IMR-90 (cell line): ENCODE data around the gene GXYLT1. TPM values are rescaled to one million over a fixed set of nuclear protein-coding genes. Genes with fewer than 3 reads are reported as not detected.

Source experiments
- ATAC-seq: fragments of 200-7000 bp; cut with Tn5 transposase; 2 replicates; pipeline ENCODE4 v1.9.1; 2020; ENCODE audit warnings: low read depth, mild to moderate bottlenecking, moderate library complexity
- BruUV-seq: library from RNA; stranded (reverse); fragments of 400-500 nt; replicated peaks from 2 replicates; lab custom pipeline; 2021; lab: Mats Ljungman, UMichigan
- CTCF ChIA-PET: fragments of 300-600 bp; formaldehyde crosslinking; extraction: SDS; loops from one replicate; lab custom pipeline; 2021; ENCODE audit warnings: antibody characterized with exemption; lab: Yijun Ruan, JAX
- POLR2A ChIA-PET: fragments of 300-600 bp; sonication (Branson Sonifier 250); formaldehyde crosslinking; loops from one replicate; lab custom pipeline; 2022; ENCODE audit warnings: antibody characterized with exemption; ENCODE audit not compliant: unreplicated experiment; lab: Charles Lee
- DNase-seq: peaks from one replicate; pipeline ENCODE4 v3.0.0; 2013
- H2AFZ ChIP-seq: replicated peaks from 2 replicates; pipeline ENCODE3; 2013; ENCODE audit warnings: low read length, mild to moderate bottlenecking; ENCODE audit not compliant: poor library complexity
- H2AK5ac ChIP-seq: 2 replicates; pipeline ENCODE4 v1.6.1; 2013; ENCODE audit warnings: low read depth, low read length, inconsistent platforms
- H2AK9ac ChIP-seq: replicated peaks from 2 replicates; pipeline ENCODE3; 2013; ENCODE audit warnings: mild to moderate bottlenecking, low read depth, low read length, moderate library complexity; ENCODE audit not compliant: poor library complexity
- H2BK120ac ChIP-seq: 2 replicates; pipeline ENCODE4 v1.6.1; 2013; ENCODE audit warnings: low read depth, low read length, inconsistent platforms
- H2BK15ac ChIP-seq: 3 replicates; pipeline ENCODE4 v1.6.1; 2013; ENCODE audit warnings: low read depth, low read length, inconsistent platforms
- H2BK20ac ChIP-seq: 2 replicates; pipeline ENCODE4 v1.6.1; 2013; ENCODE audit warnings: low read depth, mild to moderate bottlenecking, inconsistent platforms, low read length, moderate library complexity
- H2BK5ac ChIP-seq: 2 replicates; pipeline ENCODE4 v1.6.1; 2013; ENCODE audit warnings: mild to moderate bottlenecking, low read depth, low read length, inconsistent platforms; ENCODE audit not compliant: poor library complexity, severe bottlenecking
- H3K14ac ChIP-seq: replicated peaks from 2 replicates; pipeline ENCODE4 v1.6.1; 2013; ENCODE audit warnings: low read depth, low read length, inconsistent platforms
- H3K18ac ChIP-seq: 2 replicates; pipeline ENCODE4 v1.6.1; 2013; ENCODE audit warnings: low read depth, low read length, control low read depth
- H3K23ac ChIP-seq: 2 replicates; pipeline ENCODE4 v1.6.1; 2013; ENCODE audit warnings: low read depth, low read length, inconsistent platforms
- H3K27ac ChIP-seq: 2 replicates; pipeline ENCODE4 v1.5.1; 2013; ENCODE audit warnings: mild to moderate bottlenecking, control low read depth, low read length; ENCODE audit not compliant: insufficient read depth
- H3K27me3 ChIP-seq: 2 replicates; pipeline ENCODE4 v1.6.1; 2013; ENCODE audit warnings: low read length; ENCODE audit not compliant: control insufficient read depth, insufficient read depth
- H3K36me3 ChIP-seq: 2 replicates; pipeline ENCODE4 v1.6.1; 2013; ENCODE audit warnings: low read length, mixed read lengths; ENCODE audit not compliant: control insufficient read depth, insufficient read depth
- H3K4ac ChIP-seq: 2 replicates; pipeline ENCODE4 v1.6.1; 2013; ENCODE audit warnings: low read depth, low read length, inconsistent platforms
- H3K4me1 ChIP-seq: 2 replicates; pipeline ENCODE4 v1.6.1; 2013; ENCODE audit warnings: low read length, mixed read lengths; ENCODE audit not compliant: control insufficient read depth, insufficient read depth
- H3K4me2 ChIP-seq: 2 replicates; pipeline ENCODE4 v1.6.1; 2013; ENCODE audit warnings: low read depth, mild to moderate bottlenecking, control low read depth, low read length, moderate library complexity
- H3K4me3 ChIP-seq: 2 replicates; pipeline ENCODE4 v1.5.1; 2013; ENCODE audit warnings: low read depth, mild to moderate bottlenecking, control low read depth, low read length, moderate library complexity; ENCODE audit not compliant: insufficient read depth
- H3K56ac ChIP-seq: 2 replicates; pipeline ENCODE4 v1.6.1; 2013; ENCODE audit warnings: low read length, inconsistent platforms; ENCODE audit not compliant: insufficient read depth; ENCODE audit errors: extremely low read depth
- H3K79me1 ChIP-seq, 2 experiments: 2 replicates each; pipeline ENCODE4 v1.6.1; 2013; ENCODE audit warnings: low read length in 2 of 2, inconsistent platforms in 1 of 2, low read depth in 1 of 2
- H3K9ac ChIP-seq: 2 replicates; pipeline ENCODE4 v1.6.1; 2013; ENCODE audit warnings: low read depth, low read length, control low read depth
- H3K9me1 ChIP-seq: 2 replicates; pipeline ENCODE4 v1.6.1; 2013; ENCODE audit warnings: low read length, inconsistent platforms; ENCODE audit not compliant: insufficient read depth
- H3K9me3 ChIP-seq: 2 replicates; pipeline ENCODE4 v1.6.1; 2013; ENCODE audit warnings: low read length; ENCODE audit not compliant: control insufficient read depth, insufficient read depth
- H4K20me1 ChIP-seq: 2 replicates; pipeline ENCODE4 v1.6.1; 2013; ENCODE audit warnings: low read length, inconsistent platforms; ENCODE audit not compliant: insufficient read depth
- H4K5ac ChIP-seq: 2 replicates; pipeline ENCODE4 v1.6.1; 2013; ENCODE audit warnings: mild to moderate bottlenecking, low read depth, low read length, control low read depth
- H4K8ac ChIP-seq, 2 experiments: 2 replicates each; pipeline ENCODE4 v1.6.1; 2013; ENCODE audit warnings: low read depth in 2 of 2, low read length in 2 of 2, control low read depth in 1 of 2, inconsistent platforms in 1 of 2
- H4K91ac ChIP-seq: 2 replicates; pipeline ENCODE4 v1.6.1; 2013; ENCODE audit warnings: low read depth, low read length, inconsistent platforms; ENCODE audit not compliant: insufficient read depth
- BHLHE40 ChIP-seq: fragments of 150-350 bp; IDR thresholded peaks from 2 replicates; pipeline ENCODE4 v1.6.1; 2016; ENCODE audit warnings: mild to moderate bottlenecking, low read depth, low read length
- CEBPB ChIP-seq: IDR thresholded peaks from 2 replicates; pipeline ENCODE4 v1.6.1; 2012; ENCODE audit warnings: low read depth, low read length, improper control_type of control experiment
- CHD1 ChIP-seq: IDR thresholded peaks from 2 replicates; pipeline ENCODE4 v1.6.1; 2012; ENCODE audit warnings: low read depth, low read length, improper control_type of control experiment
- CTCF ChIP-seq: conservative IDR thresholded peaks from 2 replicates; pipeline ENCODE4 v1.5.1; 2012; ENCODE audit warnings: mild to moderate bottlenecking, low read depth, low read length, improper control_type of control experiment
- ELK1 ChIP-seq: fragments of 150-350 bp; IDR thresholded peaks from 2 replicates; pipeline ENCODE4 v1.6.1; 2016; ENCODE audit warnings: low read depth, mild to moderate bottlenecking, low read length, moderate library complexity, borderline replicate concordance
- FOS ChIP-seq: fragments of 150-350 bp; IDR thresholded peaks from 2 replicates; pipeline ENCODE4 v1.6.1; 2016; ENCODE audit warnings: low read depth, low read length
- MAZ ChIP-seq: IDR thresholded peaks from 2 replicates; pipeline ENCODE4 v1.6.1; 2012; ENCODE audit warnings: low read depth, mild to moderate bottlenecking, low read length, improper control_type of control experiment, moderate library complexity, borderline replicate concordance
- MXI1 ChIP-seq: IDR thresholded peaks from 2 replicates; pipeline ENCODE4 v1.6.1; 2012; ENCODE audit warnings: low read depth, mild to moderate bottlenecking, low read length, moderate library complexity, borderline replicate concordance
- POLR2A ChIP-seq: IDR thresholded peaks from 2 replicates; pipeline ENCODE4 v1.6.1; 2012; ENCODE audit warnings: mild to moderate bottlenecking, low read depth, low read length
- RAD21 ChIP-seq: IDR thresholded peaks from 2 replicates; pipeline ENCODE4 v1.6.1; 2012; ENCODE audit warnings: low read length, improper control_type of control experiment
- RCOR1 ChIP-seq: IDR thresholded peaks from 2 replicates; pipeline ENCODE4 v1.6.1; 2012; ENCODE audit warnings: mild to moderate bottlenecking, low read length, improper control_type of control experiment; ENCODE audit not compliant: insufficient replicate concordance
- RFX5 ChIP-seq: IDR thresholded peaks from 2 replicates; pipeline ENCODE4 v1.8.0; 2012; ENCODE audit warnings: low read depth, mild to moderate bottlenecking, low read length, moderate library complexity
- SMC3 ChIP-seq: fragments of 150-350 bp; IDR thresholded peaks from 2 replicates; pipeline ENCODE4 v1.6.1; 2016; ENCODE audit warnings: low read depth, mild to moderate bottlenecking, antibody characterized with exemption, low read length, moderate library complexity
- WGBS, 2 experiments: methylation state at CpG; one replicate each; pipeline versions ENCODE4 v1.1.5 to v1.1.7; 2013; ENCODE audit warnings: missing lambda C conversion rate in 2 of 2; ENCODE audit not compliant: insufficient read length in 1 of 2; ENCODE audit errors: extremely low coverage in 2 of 2; 5-methylcytosine and 5-hydroxymethylcytosine counted together
- dilution Hi-C: fragments of 300-500 bp; cut with HindIII; formaldehyde crosslinking; loops from one replicate; pipeline ENCODE4 v1.14.3; 2018; ENCODE audit warnings: low sequenced_read_pairs; ENCODE audit not compliant: unreplicated experiment
- in situ Hi-C: fragments of 300-500 bp; cut with MboI; formaldehyde crosslinking; loops from 3 replicates; pipeline ENCODE4 v1.14.3; 2019; ENCODE audit warnings: low sequenced_read_pairs, inconsistent platforms, mixed read lengths
- intact Hi-C: fragments of 100-400 bp; cut with micrococcal nuclease; formaldehyde crosslinking; loops from 2 replicates; pipeline ENCODE4 v1.10.0; 2022
- polyA plus RNA-seq, 3 experiments: library from polyadenylated mRNA; depleted of rRNA; stranded (reverse); fragments of >200 nt; gene quantifications; 2 replicates each; pipeline ENCODE4 v1.2.3, GENCODE V29; 2012; ENCODE audit warnings: low replicate concordance in 1 of 3
- total RNA-seq: library from RNA; depleted of rRNA; stranded (reverse); fragments of >200 nt; gene quantifications from 2 replicates; pipeline ENCODE4 v1.2.3, GENCODE V29; 2012

The GXYLT1 gene
- total and polyA plus RNA-seq, 2 of the 4 experiments (the other 2 are of a cell fraction), result 8.5 to 8.6 TPM

- Histone ChIP-seq H2BK5ac (no peak overlapping the region), H4K91ac (no peak overlapping the region), H3K56ac (no peak overlapping the region), H2BK20ac (no peak overlapping the region), H4K5ac (no peak overlapping the region), H3K9ac (no peak overlapping the region), H3K79me1 (no peaks in the 10 kb centered on the region), H3K9me1 (no peaks in the 10 kb centered on the region), H3K27ac (no peak overlapping the region), H3K23ac (no peak overlapping the region), H2BK120ac (no peak overlapping the region), H3K27me3 (no peaks in the 10 kb centered on the region), H3K4me1 (no peaks in the 10 kb centered on the region), H3K9me3 (no peaks in the 10 kb centered on the region), H2AFZ (no peak overlapping the region), H4K8ac (no peak overlapping the region), H3K14ac (no peak overlapping the region), H2BK15ac (no peak overlapping the region), H4K20me1 (no peaks in the 10 kb centered on the region), H3K18ac (no peak overlapping the region), H3K36me3 (no peaks in the 10 kb centered on the region), H2AK5ac (no peak overlapping the region), H3K4me2 (no peak overlapping the region), H3K4me3 (no peak overlapping the region), H2AK9ac (no peak overlapping the region), H3K4ac (no peak overlapping the region)
- ATAC-seq, result no peak
- POLR2A ChIA-PET, result no interaction called here
- no peak for TF ChIP-seq CTCF
- no peak for TF ChIP-seq CHD1
- TF ChIP-seq RAD21, result no peak
- TF ChIP-seq RFX5, result no peak
- no peak for TF ChIP-seq ELK1
- TF ChIP-seq POLR2A, result no peak
- TF ChIP-seq MXI1, result no peak
- TF ChIP-seq SMC3, result no peak
- TF ChIP-seq CEBPB, result no peak
- no peak for TF ChIP-seq RCOR1
- TF ChIP-seq BHLHE40, result no peak
- no peak for TF ChIP-seq FOS
- no peak for TF ChIP-seq MAZ
- intact Hi-C loops, result no loop called here
- CTCF ChIA-PET, result no interaction called here
- WGBS, 2 experiments, result 57% methylated on average over 2 of the region's 2 CpGs; no CpG with 5 or more reads in 1 of the 2 experiments
- dilution Hi-C loops, result no loop called here
- DNase-seq, result no peak
- in situ Hi-C loops, result no loop called here
- no TSS peak for BruUV-seq
These were observed 91.2 kb downstream of the GXYLT1 start for GRCh38 chr12:42053456-42053855.
